Anterior cingulate cortex (tissue), 58 donors: ENCODE data around the gene ANKRD44.

ENCODE experiments used
- DNase-seq, 58 donors: peaks; one replicate each; lab custom pipeline; 2025; lab: John Stamatoyannopoulos, UW

The ANKRD44 gene

GRCh38 chr2:197191177-197191939 is 119.2 kb downstream of the ANKRD44 start:
- peak in 2 of 58 donors; percentile 5 to 12 for DNase-seq

DNA sequence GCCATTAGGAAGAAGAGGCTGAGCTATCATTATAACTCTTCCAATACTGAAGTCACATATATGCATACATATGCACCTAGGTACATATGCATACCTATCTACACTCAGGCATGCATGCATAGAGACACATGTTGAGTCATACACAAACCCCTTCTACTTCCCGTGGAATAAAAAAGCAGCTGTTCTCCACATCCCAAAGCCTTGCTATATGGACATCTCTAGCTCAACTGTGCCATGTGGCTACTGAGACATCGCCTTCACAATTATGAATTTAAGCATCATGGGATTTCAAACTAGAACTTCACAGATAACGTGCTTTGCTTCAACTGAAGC is 120.5 kb downstream of the ANKRD44 start:
- no peak for DNase-seq

DNA sequence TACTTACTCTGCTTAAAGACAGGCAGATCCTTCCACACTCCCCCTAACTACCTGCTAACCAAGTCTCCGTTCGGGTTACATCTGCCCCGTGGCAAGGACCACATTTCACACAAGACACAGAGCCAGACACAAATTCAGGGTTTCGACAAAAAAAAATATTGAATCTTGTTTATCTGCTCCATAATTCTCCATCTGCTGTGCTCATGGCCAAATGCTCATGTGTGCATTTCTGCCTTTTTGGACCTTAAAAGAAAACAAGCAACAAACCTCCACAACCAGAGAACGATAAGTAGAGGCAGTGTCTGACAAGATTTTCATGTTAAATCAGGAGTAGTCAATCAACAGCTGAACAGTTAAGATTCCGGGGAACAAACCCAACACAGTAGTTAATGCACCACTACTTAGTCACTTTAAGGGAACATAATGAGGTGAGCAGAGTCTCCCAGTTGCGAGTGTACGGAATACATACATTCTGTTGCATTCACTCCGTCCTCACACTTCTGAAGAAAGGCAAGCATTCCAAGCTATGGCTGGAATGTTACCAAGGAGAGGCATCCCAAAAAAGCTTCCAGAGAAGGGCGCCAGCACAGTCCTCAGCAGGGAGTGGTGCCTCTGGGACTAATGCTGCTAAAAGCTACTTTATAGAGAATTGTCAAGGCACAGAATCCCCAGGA is 121.0 kb downstream of the ANKRD44 start:
- no peak for DNase-seq

DNA sequence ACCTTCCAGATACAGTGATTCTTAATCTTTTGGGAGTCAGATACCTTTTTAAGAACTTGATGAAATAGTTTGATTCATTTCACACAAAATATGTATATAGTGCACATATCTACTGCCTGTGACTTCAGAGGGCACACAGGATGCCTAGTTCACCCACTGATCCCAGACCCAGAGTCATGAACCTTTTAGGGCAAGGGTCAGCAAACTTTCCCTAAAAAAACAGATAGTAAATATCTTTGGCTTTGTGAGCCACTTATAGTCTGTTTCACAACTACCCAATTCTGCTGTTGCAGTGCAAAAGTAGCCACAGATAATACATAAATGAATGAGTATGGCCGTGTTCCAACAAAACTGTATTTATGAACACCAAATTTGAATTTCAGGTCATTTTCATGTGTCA is 124.9 kb downstream of the ANKRD44 start:
- no peak for DNase-seq

GRCh38 chr2:197184959-197185586 is 125.5 kb downstream of the ANKRD44 start:
- DNase-seq = peak in 16 of 58 donors; percentile 1 to 77 (median 19)

DNA sequence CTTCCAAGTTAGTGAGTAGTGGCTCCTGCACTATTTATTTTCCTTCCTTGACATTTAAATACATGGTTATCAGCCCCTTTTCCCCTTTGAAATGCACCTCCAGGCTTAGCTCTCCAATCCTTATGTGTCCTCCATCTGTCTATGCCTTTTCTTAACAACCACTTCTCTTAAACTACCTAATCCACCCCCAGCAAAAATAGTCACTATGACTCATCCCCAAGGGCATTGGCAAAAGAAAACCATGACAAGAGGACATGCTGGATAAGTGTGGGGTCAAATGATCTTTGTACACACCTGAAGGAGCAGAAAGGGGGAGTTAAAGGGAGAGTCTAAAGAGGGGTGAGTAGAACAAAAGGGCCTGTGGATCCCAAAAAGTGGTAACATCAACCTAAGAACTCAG is 127.2 kb downstream of the ANKRD44 start:
- no peak for DNase-seq

DNA sequence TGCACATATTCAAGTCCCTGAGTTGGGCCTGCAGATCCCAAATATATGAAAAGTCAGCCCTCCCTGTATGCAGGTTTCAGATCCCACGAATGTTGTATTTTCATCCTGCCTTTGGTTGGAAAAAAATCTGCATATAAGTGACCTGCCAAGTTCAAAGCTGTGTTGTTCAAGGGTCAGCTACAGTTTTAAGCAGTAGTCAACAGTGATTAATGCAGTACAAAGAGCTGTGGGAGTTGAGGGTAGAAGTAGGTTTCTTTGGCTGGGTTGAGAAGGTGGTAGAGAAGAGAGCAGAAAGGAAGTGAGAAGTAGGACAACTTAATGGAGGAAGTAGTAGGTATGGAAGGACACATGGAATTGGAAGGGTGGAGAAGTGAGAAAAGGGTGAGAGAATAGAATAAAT is 127.9 kb downstream of the ANKRD44 start:
- no peak for DNase-seq

DNA sequence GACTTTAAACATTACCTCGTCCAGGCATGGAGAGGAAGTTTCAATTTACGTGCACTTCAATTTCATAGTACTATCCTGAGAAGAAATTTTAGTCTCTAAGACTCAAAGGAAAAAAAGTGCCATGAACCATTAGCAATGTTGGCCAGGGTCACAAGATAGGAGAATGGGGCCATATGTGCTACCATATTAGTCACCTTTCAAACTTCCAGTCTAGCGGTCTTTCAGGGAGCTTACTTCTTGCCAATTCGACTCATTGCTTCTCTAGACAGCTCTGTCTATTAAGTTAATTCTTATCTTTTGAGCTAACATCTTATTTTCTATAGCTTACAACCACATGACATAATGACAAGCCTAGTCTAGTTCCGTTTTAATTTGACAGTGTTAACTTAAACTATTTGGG is 129.1 kb downstream of the ANKRD44 start:
- no peak for DNase-seq

DNA sequence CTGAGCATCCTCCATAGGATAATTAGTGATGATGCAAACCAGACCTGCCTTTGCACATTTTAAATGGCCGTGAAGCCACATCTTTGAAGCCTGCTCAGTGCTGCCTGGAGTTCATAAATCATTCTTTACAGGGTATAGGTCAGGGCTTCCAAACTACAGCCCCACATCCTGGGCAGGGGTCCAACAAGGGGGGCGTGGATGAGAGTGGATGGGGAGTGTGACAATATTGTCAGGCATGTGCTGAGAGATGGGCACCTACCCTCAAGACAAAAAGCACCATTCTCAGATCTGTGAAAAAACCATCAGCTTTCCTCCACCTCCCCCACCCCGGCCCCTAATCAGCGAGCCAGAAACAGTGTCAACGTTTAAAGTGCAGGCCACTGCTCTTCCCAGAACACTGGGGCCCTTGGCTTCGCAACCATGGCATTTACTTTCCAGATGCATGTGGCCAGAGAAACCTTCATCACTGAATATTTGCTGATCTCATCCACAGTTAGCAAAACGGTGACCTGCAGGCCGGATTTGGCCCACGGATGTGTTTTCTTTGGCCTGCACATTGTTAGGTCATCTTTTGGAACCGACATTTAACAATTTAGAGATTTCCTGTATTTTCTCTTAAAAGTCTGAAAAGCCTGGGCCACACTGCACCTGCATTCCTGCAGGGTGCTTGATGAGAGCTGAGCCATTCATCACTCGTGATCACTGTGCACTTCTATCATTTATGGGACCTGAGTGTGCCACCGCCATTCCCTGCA is 130.7 kb downstream of the ANKRD44 start:
- DNase-seq = no peak

GRCh38 chr2:197176522-197176921 is 134.1 kb downstream of the ANKRD44 start:
- DNase-seq = no peak

DNA sequence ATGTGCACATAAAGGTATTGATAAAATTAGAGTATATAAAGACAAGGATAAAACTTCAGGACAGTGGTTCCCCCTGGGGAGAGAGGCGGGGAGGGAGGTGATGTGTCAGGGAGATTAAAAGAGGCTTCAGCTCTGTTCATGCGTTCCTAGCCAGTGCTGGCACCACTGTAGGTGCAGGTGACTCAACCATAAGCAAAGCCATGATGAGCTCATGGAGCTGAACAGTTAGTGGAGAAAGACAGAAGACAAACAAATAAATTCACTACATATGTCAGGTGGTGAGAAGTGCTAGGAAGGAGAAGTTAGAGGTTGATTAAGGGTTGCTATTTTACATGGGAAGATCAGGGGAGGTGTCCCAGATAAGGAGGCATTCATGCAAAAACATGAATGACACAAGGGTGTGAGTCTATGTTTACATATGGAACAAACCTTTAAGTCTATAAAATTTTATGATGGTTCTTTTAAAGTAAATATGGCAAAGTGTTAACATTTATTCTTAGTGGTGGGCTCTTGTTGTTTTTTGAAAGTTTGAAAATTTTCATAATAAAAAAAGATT is 136.0 kb downstream of the ANKRD44 start:
- DNase-seq = no peak

DNA sequence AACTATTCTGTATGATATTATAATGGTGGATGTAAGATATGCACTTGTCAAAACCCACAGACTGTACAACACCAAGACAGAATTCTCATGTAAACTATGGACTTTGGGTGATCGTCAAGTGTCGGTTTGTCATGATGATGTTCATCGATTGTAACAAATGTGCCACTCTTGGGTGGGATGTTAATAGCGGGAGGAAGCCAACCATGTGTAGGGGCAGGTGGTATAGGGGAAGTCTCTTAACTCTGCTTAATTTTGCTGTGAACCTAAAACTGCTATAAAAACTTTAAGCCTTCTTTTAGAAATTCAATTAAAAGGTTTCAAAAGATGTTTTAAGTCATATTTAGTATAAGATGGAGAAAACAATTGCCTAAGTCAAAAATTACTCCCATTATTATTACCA is 139.0 kb downstream of the ANKRD44 start:
- DNase-seq = no peak

- DNase-seq = no peak
These were observed 140.4 kb downstream of the ANKRD44 start for GRCh38 chr2:197170208-197170607.

- peak in 42 of 58 donors; percentile 3 to 76 (median 38) for DNase-seq
These were observed 141.9 kb downstream of the ANKRD44 start for GRCh38 chr2:197168705-197169104.

DNA sequence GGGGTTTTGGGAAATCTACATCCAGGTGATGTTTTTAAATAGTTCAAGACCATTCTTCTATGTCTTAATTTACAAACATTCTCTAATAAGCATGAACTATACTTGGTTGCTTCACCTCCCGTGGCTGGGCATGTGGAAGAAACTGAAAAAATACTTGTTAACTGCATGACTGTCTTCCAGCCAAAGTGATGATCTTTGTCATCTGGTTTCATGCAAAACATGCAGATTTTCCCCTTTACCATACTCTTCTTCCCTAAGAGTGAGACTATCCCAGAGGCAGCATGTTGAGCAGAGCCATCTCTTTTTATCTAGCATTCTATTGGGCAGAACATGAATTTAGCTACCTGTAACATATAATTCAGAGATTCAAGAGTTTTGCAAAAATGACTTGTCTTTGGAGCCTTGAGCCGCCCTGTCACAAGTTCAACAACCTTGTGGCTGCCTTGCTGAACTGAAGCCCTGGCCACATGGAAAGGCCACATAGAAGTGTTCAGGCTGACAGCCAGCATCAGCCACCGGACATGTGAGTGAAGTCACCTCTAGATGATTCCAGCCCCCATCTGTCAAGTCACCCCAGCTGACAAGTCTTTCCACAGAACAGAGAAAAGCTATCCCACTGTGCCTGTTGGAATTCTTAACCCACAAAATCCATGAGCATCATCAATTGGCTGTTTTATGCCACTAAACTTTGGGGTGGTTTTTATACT is 142.8 kb downstream of the ANKRD44 start:
- peak in 4 of 58 donors; percentile 11 to 36 (median 26) for DNase-seq

- DNase-seq = no peak
These were observed 145.6 kb downstream of the ANKRD44 start for GRCh38 chr2:197165020-197165419.

DNA sequence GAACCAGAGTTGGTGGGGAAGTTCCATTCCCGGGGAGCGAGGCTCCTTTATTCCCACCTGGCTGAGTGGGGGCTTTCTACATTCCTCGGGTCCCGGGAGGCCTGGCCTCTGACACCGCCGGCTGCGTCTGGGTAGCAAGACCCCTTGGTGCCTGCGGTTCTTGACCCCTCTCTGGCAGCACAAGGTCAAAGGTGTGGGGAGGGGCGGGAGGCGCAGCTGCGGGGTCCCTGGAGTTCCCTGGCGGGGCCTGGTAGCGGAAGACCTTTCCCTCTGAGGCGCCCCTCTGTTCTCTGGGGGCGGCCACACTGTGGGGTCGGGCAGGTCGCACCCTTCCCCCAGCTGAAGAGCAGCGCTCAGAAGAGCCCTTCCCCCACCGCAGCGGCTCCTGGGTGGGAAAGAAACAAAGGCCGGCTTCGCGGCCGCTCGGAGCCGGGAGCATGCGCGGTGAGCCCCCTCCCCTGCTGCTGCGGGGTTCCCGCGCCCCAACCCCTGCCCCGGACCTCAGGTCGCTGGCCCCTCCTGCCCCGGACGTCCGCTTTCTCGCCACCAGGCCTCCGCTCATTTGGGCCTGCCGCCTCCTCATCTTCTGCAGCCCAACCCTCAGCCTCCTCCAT is 146.3 kb downstream of the ANKRD44 start:
- peak in 23 of 58 donors; percentile 3 to 51 (median 27) for DNase-seq

- no peak for DNase-seq
These were observed 146.9 kb downstream of the ANKRD44 start for GRCh38 chr2:197163712-197164140.

GRCh38 chr2:197161774-197162173 is 148.8 kb downstream of the ANKRD44 start:
- DNase-seq = no peak
